Kidney (tissue), 14 donors: ENCODE measurements around the gene SLC39A10. TPM values are rescaled to one million over a fixed set of nuclear protein-coding genes. Genes with fewer than 3 reads are reported as not detected.

Source experiments
- DNase-seq, 5 donors: peaks; one replicate each; pipeline ENCODE4 v3.0.0-alpha.2; 2013 to 2020
- FAIRE-seq: peaks from 2 replicates; lab custom pipeline; 2012; peaks lifted over from hg19 to GRCh38; lab: Jason Lieb, UNC
- H3K27ac ChIP-seq, 2 donors: one replicate each; pipeline ENCODE4 v1.7.0; 2013; ENCODE audit warnings: low read depth in 2 of 2, low read length in 2 of 2, inconsistent platforms in 1 of 2
- H3K27me3 ChIP-seq: one replicate; pipeline ENCODE4 v1.7.1; 2013; ENCODE audit warnings: low read length, inconsistent platforms; ENCODE audit not compliant: control insufficient read depth, insufficient read depth
- H3K36me3 ChIP-seq, 3 donors: one replicate each; pipeline versions ENCODE4 v1.7.0 to v1.7.1; 2013; ENCODE audit warnings: low read length in 3 of 3, control low read depth in 1 of 3, inconsistent platforms in 1 of 3; ENCODE audit not compliant: insufficient read depth in 3 of 3, control insufficient read depth in 2 of 3
- H3K4me1 ChIP-seq, 3 donors: one replicate each; pipeline versions ENCODE4 v1.7.0 to v1.7.1; 2013; ENCODE audit warnings: low read length in 3 of 3, inconsistent platforms in 1 of 3, low read depth in 1 of 3; ENCODE audit not compliant: control insufficient read depth in 2 of 3, insufficient read depth in 2 of 3
- H3K4me3 ChIP-seq, 3 donors: one replicate each; pipeline versions ENCODE4 v1.7.0 to v1.8.1; 2013; ENCODE audit warnings: low read length in 3 of 3, control low read depth in 1 of 3, inconsistent platforms in 1 of 3
- H3K9ac ChIP-seq, 3 donors: one replicate each; pipeline versions ENCODE4 v1.7.0 to v1.7.1; 2013; ENCODE audit warnings: low read length in 3 of 3, control low read depth in 1 of 3, inconsistent platforms in 1 of 3
- H3K9me3 ChIP-seq, 3 donors: one replicate each; pipeline versions ENCODE4 v1.7.0 to v1.7.1; 2013; ENCODE audit warnings: low read length in 3 of 3, control low read depth in 1 of 3, inconsistent platforms in 1 of 3; ENCODE audit not compliant: control insufficient read depth in 2 of 3, insufficient read depth in 1 of 3
- CTCF ChIP-seq: IDR thresholded peaks from 3 replicates; pipeline ENCODE4 v1.5.1; 2012; ENCODE audit warnings: mild to moderate bottlenecking, moderate library complexity, borderline replicate concordance; ENCODE audit not compliant: insufficient read depth; ENCODE audit errors: extremely low read depth
- intact Hi-C: fragments of 100-400 bp; cut with DNase I; formaldehyde crosslinking; loops from one replicate; pipeline ENCODE4 v1.11.1; 2022
- polyA plus RNA-seq: library from polyadenylated mRNA; stranded (reverse); fragments of 350-450 nt; fragmentation: Illumina TruSeq; extraction: RNeasy Lipid Tissue Mini Kit (QIAGEN cat#74804); gene quantifications from one replicate; pipeline ENCODE4 v1.2.3, GENCODE V29; 2014; ENCODE audit warnings: low read depth, low replicate concordance; ENCODE audit not compliant: insufficient read depth
- total RNA-seq: library from RNA; stranded (reverse); fragmentation: NEBNext Ultra II Directional; extraction: Animal tissue kit (Norgen Biotek cat#: 25700); gene quantifications from one replicate; pipeline ENCODE4 v1.2.1, GENCODE V29; 2021
- donor health status: control.
- donor health status: control.
- donor health status: control.
- donor health status: control.
- donor health status: control.
- donor health status: DM: yes; HTN: yes; CAD: no.
- donor health status: Normal renal cell carcinoma (clear cell type).

Gene SLC39A10
- total and polyA plus RNA-seq, 2 donors from 2014 or later, result 5.4 to 36.7 TPM

DNA sequence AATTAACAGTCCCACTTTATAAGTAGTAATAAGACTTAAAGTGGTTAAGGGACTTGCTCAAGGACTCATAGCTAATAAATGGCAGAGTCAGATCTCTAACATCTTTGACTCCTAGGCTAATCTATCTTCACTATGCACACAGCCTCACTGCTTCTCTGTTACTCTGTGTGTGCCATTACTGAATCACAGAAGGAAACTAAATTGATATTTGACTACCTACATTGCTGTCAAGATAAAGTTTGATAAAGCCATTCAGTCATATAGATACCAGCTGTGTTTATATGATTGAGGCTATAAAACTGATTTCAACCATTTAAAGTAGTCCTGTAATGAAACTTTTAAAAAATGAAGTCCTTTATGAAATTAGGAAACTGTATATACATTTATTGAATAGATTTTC lies 10.9 kb downstream of the SLC39A10 start:
- Histone ChIP-seq H3K4me3 (no peak overlapping the region), H3K9ac (no peak overlapping the region), H3K27me3 (no peaks in the 10 kb centered on the region), H3K27ac (no peak overlapping the region), H3K9me3 (no peaks in the 10 kb centered on the region), H3K36me3 (no peaks in the 10 kb centered on the region), H3K4me1 (no peaks in the 10 kb centered on the region)
- DNase-seq (no peak), FAIRE-seq (no peak)
- TF ChIP-seq CTCF, result no peak
- intact Hi-C loops, result no loop called here

DNA sequence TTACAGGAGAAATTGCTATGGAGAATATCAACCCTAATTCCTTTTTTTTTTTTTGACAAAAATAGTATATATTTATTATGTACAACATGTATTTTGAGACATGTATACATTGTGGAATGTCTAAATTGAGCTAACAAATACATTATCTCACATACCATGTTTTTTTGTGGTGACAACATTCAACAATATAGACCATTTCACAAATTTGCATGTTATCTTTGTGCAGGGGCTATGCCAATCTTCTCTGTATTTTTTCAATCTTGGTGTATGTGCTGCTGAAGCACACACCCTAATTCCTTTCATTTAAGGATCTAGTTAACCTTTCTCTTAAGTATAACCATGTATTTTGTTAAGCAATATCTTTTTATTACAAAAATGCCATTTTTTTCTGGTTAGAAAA lies 13.2 kb downstream of the SLC39A10 start:
- H3K4me1 ChIP-seq, result no peaks in the 10 kb centered on the region
- intact Hi-C loops, result no loop called here
- no peaks in the 10 kb centered on the region for H3K36me3 ChIP-seq
- no peaks in the 10 kb centered on the region for H3K9me3 ChIP-seq
- no peak overlapping the region for H3K9ac ChIP-seq
- no peak for FAIRE-seq
- DNase-seq, result no peak
- no peak for TF ChIP-seq CTCF
- no peak overlapping the region for H3K4me3 ChIP-seq
- no peaks in the 10 kb centered on the region for H3K27me3 ChIP-seq
- no peak overlapping the region for H3K27ac ChIP-seq

DNA sequence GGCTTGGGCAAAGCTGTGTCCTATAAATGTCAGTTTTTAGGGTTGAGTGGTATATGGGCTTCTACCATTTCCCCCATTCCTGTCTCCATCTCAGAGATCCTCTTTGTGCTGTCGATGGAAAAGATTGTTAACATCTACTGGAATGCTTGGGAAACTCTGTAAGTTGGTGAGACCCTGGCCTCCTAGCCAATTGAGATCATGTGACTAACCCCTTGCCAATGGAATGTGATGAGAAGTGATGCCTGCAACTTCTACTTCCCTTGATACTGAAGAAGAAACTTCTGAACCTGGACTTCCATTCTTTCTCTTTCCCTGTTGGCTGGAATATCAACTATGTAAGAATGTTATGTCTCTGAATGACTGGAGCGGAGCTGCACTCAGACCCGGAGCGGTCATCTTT lies 14.5 kb downstream of the SLC39A10 start:
- FAIRE-seq, result no peak
- H3K9ac ChIP-seq, result no peak overlapping the region
- intact Hi-C loops, result no loop called here
- TF ChIP-seq CTCF, result no peak
- no peak overlapping the region for H3K27ac ChIP-seq
- no peaks in the 10 kb centered on the region for H3K36me3 ChIP-seq
- H3K27me3 ChIP-seq, result no peaks in the 10 kb centered on the region
- no peaks in the 10 kb centered on the region for H3K4me1 ChIP-seq
- H3K9me3 ChIP-seq, result no peaks in the 10 kb centered on the region
- no peak for DNase-seq
- no peak overlapping the region for H3K4me3 ChIP-seq

DNA sequence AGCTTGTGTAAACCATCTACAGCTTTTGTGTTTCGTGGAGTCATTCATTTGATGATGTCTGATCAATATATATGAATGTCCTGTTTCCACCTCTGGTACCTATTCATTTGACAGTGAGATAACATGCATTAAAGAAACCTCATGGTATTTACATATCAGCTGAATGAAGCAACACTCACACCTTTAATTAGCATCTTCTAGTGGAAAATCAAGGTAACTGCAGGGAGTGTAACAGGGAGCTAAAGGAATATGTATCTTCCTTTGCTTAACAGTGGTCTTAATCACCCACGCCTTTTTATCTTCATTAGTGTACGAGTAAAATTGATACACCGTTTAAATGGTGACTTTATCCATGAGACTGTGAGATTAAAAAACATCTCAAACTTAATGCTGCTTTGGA lies 15.6 kb downstream of the SLC39A10 start:
- Histone ChIP-seq H3K4me1 (no peaks in the 10 kb centered on the region), H3K36me3 (no peaks in the 10 kb centered on the region), H3K9ac (no peak overlapping the region), H3K27me3 (no peaks in the 10 kb centered on the region), H3K9me3 (no peaks in the 10 kb centered on the region), H3K4me3 (no peak overlapping the region), H3K27ac (no peak overlapping the region)
- intact Hi-C loops, result no loop called here
- DNase-seq, result no peak
- FAIRE-seq, result no peak
- no peak for TF ChIP-seq CTCF
